HepG2 (cell line): ENCODE data around the gene DPY30. TPM values are rescaled to one million over a fixed set of nuclear protein-coding genes. Genes with fewer than 3 reads are reported as not detected.

Source experiments
- ATAC-seq: fragments of 200-7000 bp; cut with Tn5 transposase; 3 replicates; pipeline ENCODE4 v1.9.1; 2020; ENCODE audit warnings: mild to moderate bottlenecking, moderate library complexity
- BruUV-seq: library from RNA; stranded (reverse); fragments of 400-500 nt; replicated peaks from 2 replicates; lab custom pipeline; 2021; lab: Mats Ljungman, UMichigan
- CTCF ChIA-PET: fragments of 300-600 bp; formaldehyde crosslinking; extraction: SDS; loops from one replicate; lab custom pipeline; 2021; ENCODE audit warnings: low total read pairs, inconsistent platforms, low intra/inter-chr PET ratio; lab: Yijun Ruan, JAX
- POLR2A ChIA-PET: fragments of 350-600 bp; sonication (Branson Sonifier 250); formaldehyde crosslinking; loops from one replicate; lab custom pipeline; 2020; ENCODE audit warnings: antibody characterized with exemption, inconsistent platforms; lab: Yijun Ruan, JAX
- DNase-seq: peaks from one replicate; pipeline ENCODE4 v3.0.0-alpha.2; 2015; ENCODE audit warnings: low spot score
- FAIRE-seq: peaks from 3 replicates; lab custom pipeline; 2011; peaks lifted over from hg19 to GRCh38; lab: Jason Lieb, UNC
- H2AFZ ChIP-seq: one replicate; pipeline ENCODE4 v1.6.1; 2011; ENCODE audit warnings: low read length, inconsistent platforms
- H3K27ac ChIP-seq: fragments of 300-600 bp; 3 replicates; pipeline ENCODE4 v1.8.0; 2011; ENCODE audit warnings: mixed run types, mild to moderate bottlenecking, mixed read lengths, low read length, inconsistent platforms; ENCODE audit not compliant: insufficient read depth; ENCODE audit errors: extremely low read length
- H3K27me3 ChIP-seq, 2 experiments: fragments of 200-600 bp in 1 of 2; 2 replicates in 1 of 2; 3 replicates in 1 of 2; pipeline versions ENCODE4 v1.6.0 to v1.8.0; 2011; ENCODE audit warnings: low read length in 2 of 2, mild to moderate bottlenecking in 2 of 2, moderate library complexity in 2 of 2, inconsistent platforms in 1 of 2; ENCODE audit not compliant: insufficient read depth in 2 of 2, control insufficient read depth in 1 of 2
- H3K36me3 ChIP-seq, 2 experiments: fragments of 200-600 bp in 1 of 2; replicated peaks in 1 of 2; 2 replicates in 1 of 2; 3 replicates in 1 of 2; pipeline versions ENCODE4 v1.5.1 to v1.8.0; 2011; ENCODE audit warnings: low read length in 2 of 2, inconsistent platforms in 1 of 2; ENCODE audit not compliant: insufficient read depth in 2 of 2, control insufficient read depth in 1 of 2
- H3K4me1 ChIP-seq: 2 replicates; pipeline ENCODE4 v1.5.1; 2012; ENCODE audit warnings: low read length, inconsistent platforms; ENCODE audit not compliant: insufficient read depth
- H3K4me2 ChIP-seq: 2 replicates; pipeline ENCODE4 v1.6.0; 2011; ENCODE audit warnings: low read depth, low read length, inconsistent platforms
- H3K4me3 ChIP-seq, 3 experiments: fragments of 200-600 bp in 1 of 3; sonication (generic), shearing (Covaris generic) in 1 of 3; replicated peaks in 1 of 3; 2 replicates each; pipeline ENCODE4 v1.5.1; 2011 to 2016; ENCODE audit warnings: low read length in 3 of 3, inconsistent platforms in 2 of 3, low read depth in 2 of 3, mild to moderate bottlenecking in 2 of 3, control low read depth in 1 of 3, mixed read lengths in 1 of 3; ENCODE audit not compliant: insufficient read depth in 1 of 3
- H3K79me2 ChIP-seq: one replicate; pipeline ENCODE4 v1.6.1; 2011; ENCODE audit warnings: low read length, inconsistent platforms; ENCODE audit not compliant: insufficient read depth
- H3K9ac ChIP-seq: 2 replicates; pipeline ENCODE4 v1.6.0; 2011; ENCODE audit warnings: mild to moderate bottlenecking, low read depth, low read length, inconsistent platforms; ENCODE audit not compliant: insufficient read depth
- H3K9me3 ChIP-seq: 2 replicates; pipeline ENCODE4 v1.5.1; 2012; ENCODE audit warnings: mild to moderate bottlenecking, low read length
- H4K20me1 ChIP-seq: 2 replicates; pipeline ENCODE4 v1.6.0; 2011; ENCODE audit warnings: inconsistent platforms, mild to moderate bottlenecking, low read length, moderate library complexity; ENCODE audit not compliant: insufficient read depth
- ATF7-NPFF ChIP-seq: sonication (generic); formaldehyde crosslinking; IDR thresholded peaks from 2 replicates; pipeline ENCODE4 v1.8.1; 2023; ENCODE audit warnings: mild to moderate bottlenecking, low read depth, missing genetic modification reagents, moderate library complexity
- E2F2 ChIP-seq: sonication (generic); formaldehyde crosslinking; IDR thresholded peaks from 2 replicates; pipeline ENCODE4 v1.4.0; 2020; ENCODE audit warnings: missing genetic modification reagents, borderline replicate concordance
- MIXL1 ChIP-seq: IDR thresholded peaks from 2 replicates; pipeline ENCODE4 v1.6.1; 2016
- NFAT5 ChIP-seq: sonication (generic); formaldehyde crosslinking; IDR thresholded peaks from 2 replicates; pipeline ENCODE4 v1.4.0; 2020; ENCODE audit warnings: missing genetic modification reagents
- NR2F2 ChIP-seq: IDR thresholded peaks from 2 replicates; pipeline ENCODE4 v1.6.1; 2012; ENCODE audit warnings: low read depth, inconsistent platforms, borderline replicate concordance
- SALL1 ChIP-seq: sonication (generic); formaldehyde crosslinking; IDR thresholded peaks from 2 replicates; pipeline ENCODE4 v1.8.0; 2022; ENCODE audit warnings: mild to moderate bottlenecking, missing genetic modification reagents
- STAT5B ChIP-seq: sonication (generic); formaldehyde crosslinking; IDR thresholded peaks from 2 replicates; pipeline ENCODE4 v1.4.0; 2020; ENCODE audit warnings: missing genetic modification reagents
- TOPORS ChIP-seq: sonication (generic); formaldehyde crosslinking; IDR thresholded peaks from 2 replicates; pipeline ENCODE4 v1.8.0; 2023; ENCODE audit warnings: mild to moderate bottlenecking, missing genetic modification reagents
- ZFP36L2 ChIP-seq: sonication (generic); formaldehyde crosslinking; IDR thresholded peaks from 2 replicates; pipeline ENCODE4 v1.4.0; 2020; ENCODE audit warnings: missing genetic modification reagents
- ZNF205 ChIP-seq: IDR thresholded peaks from 2 replicates; pipeline ENCODE4 v1.6.1; 2018; ENCODE audit warnings: missing biosample characterization, missing genetic modification reagents
- ZNF850 ChIP-seq: sonication (generic); formaldehyde crosslinking; conservative IDR thresholded peaks from 2 replicates; pipeline ENCODE4 v1.9.0; 2021; ENCODE audit warnings: mild to moderate bottlenecking, missing genetic modification reagents
- WGBS: methylation state at CpG from one replicate; pipeline ENCODE4 v1.1.6; 2017; ENCODE audit warnings: low lambda C conversion rate; 5-methylcytosine and 5-hydroxymethylcytosine counted together
- in situ Hi-C: cut with HindIII; loops from 2 replicates; pipeline ENCODE4 v1.10.0; 2017; ENCODE audit warnings: low pct_unique_long_range_greater_than_20kb; ENCODE audit not compliant: extremely low pct_ligation_motif_present
- intact Hi-C: fragments of 100-400 bp; cut with micrococcal nuclease; formaldehyde crosslinking; loops from one replicate; pipeline ENCODE4 v1.10.0; 2022; ENCODE audit not compliant: unreplicated experiment
- polyA plus RNA-seq, 8 experiments: library from polyadenylated mRNA; depleted of rRNA in 3 of 8; stranded (reverse) in 7 of 8; unstranded in 1 of 8; fragments of >200 nt; fragmentation: Illumina TruSeq in 4 of 8; extraction: Trizol in 4 of 8; gene quantifications; 2 replicates each; pipeline versions ENCODE4 v1.2.1 to v1.2.3, GENCODE V29; 2011 to 2016; ENCODE audit warnings: low read depth in 4 of 8, missing spikeins in 1 of 8, mixed read lengths in 1 of 8; ENCODE audit not compliant: insufficient read depth in 1 of 8
- total RNA-seq, 5 experiments: library from RNA; depleted of rRNA; stranded (reverse); fragments of >200 nt; fragmentation: Illumina TruSeq; extraction: Trizol; gene quantifications; 2 replicates each; pipeline ENCODE4 v1.2.3, GENCODE V29; 2016; ENCODE audit warnings: low read depth in 1 of 5

DPY30 gene
- total and polyA plus RNA-seq, 2 of the 13 experiments (the other 11 are each of a cell fraction or from before 2014, with no cell fraction given) = 98.1 to 118 TPM

GRCh38 chr2:31998731-31999383, 40.7 kb downstream of the DPY30 start (continued):
- no peak for TF ChIP-seq NFAT5 (CRISPR knock-in tag)
- no peak for TF ChIP-seq TOPORS (CRISPR knock-in tag)
- TF ChIP-seq ZFP36L2 (CRISPR knock-in tag) = no peak

- H3K36me3 ChIP-seq = no peaks in the 10 kb centered on the region; a peak in 2 of 5 replicates
- no peak overlapping the region for H3K9ac ChIP-seq
- no peak overlapping the region for H2AFZ ChIP-seq
- no peaks in the 10 kb centered on the region for H3K27me3 ChIP-seq
- H3K9me3 ChIP-seq = no peaks in the 10 kb centered on the region
- DNase-seq (no peak), ATAC-seq (no peak), FAIRE-seq (no peak)
- H3K79me2 ChIP-seq = peaks cover 87% of the 10 kb centered on the region
- in situ Hi-C loops = no loop called here
- BruUV-seq = no TSS peak
- ChIA-PET POLR2A (interaction anchor here (1.4 kb wide), 1 partner anchor 11 kb away, joined by 3 read pairs; no protein-coding TSS in a partner anchor), CTCF (no interaction called here)
- no peak overlapping the region for H3K27ac ChIP-seq
- 92% methylated on average over 3 of the region's 3 CpGs for whole genome bisulfite sequencing
- intact Hi-C loops = no loop called here
- H3K4me3 ChIP-seq = no peak overlapping the region
- peaks cover 30% of the 10 kb centered on the region for H3K4me1 ChIP-seq
- H3K4me2 ChIP-seq = no peak overlapping the region
- H4K20me1 ChIP-seq = peaks cover 1% of the 10 kb centered on the region; the same call in 1 of the 2 replicates
- TF ChIP-seq MIXL1 (CRISPR knock-in tag) (no peak), SALL1 (no peak), ZNF205 (no peak), STAT5B (CRISPR knock-in tag) (no peak), ZNF850 (CRISPR knock-in tag) (no peak), NFAT5 (CRISPR knock-in tag) (no peak), E2F2 (CRISPR knock-in tag) (no peak), ATF7-NPFF (no peak), NR2F2 (no peak)
Observed at GRCh38 chr2:31997653-31998052, 42.0 kb downstream of the DPY30 start.
